ENCODE measurements around the gene IGHMBP2.
A peak's percentile ranks its signal among the peaks of the same experiment; 100 is the strongest.

The IGHMBP2 gene

GRCh38 chr11:68889948-68890446 lies 13.7 kb upstream of the IGHMBP2 start:
- TF ChIP-seq, protein P1, sequence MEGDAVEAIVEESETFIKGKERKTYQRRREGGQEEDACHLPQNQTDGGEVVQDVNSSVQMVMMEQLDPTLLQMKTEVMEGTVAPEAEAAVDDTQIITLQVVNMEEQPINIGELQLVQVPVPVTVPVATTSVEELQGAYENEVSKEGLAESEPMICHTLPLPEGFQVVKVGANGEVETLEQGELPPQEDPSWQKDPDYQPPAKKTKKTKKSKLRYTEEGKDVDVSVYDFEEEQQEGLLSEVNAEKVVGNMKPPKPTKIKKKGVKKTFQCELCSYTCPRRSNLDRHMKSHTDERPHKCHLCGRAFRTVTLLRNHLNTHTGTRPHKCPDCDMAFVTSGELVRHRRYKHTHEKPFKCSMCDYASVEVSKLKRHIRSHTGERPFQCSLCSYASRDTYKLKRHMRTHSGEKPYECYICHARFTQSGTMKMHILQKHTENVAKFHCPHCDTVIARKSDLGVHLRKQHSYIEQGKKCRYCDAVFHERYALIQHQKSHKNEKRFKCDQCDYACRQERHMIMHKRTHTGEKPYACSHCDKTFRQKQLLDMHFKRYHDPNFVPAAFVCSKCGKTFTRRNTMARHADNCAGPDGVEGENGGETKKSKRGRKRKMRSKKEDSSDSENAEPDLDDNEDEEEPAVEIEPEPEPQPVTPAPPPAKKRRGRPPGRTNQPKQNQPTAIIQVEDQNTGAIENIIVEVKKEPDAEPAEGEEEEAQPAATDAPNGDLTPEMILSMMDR (IDR thresholded peaks at IDR 0.05): peak; percentile 49
- no peaks in the 10 kb centered on the region for H3K36me3 ChIP-seq (ENCODE audit: control insufficient read depth, insufficient read depth, low read length)
- H3K79me2 ChIP-seq: no peaks in the 10 kb centered on the region
- peak overlapping the region; percentile 49 for H3K27ac ChIP-seq
- no peak overlapping the region for H2AFZ ChIP-seq
- no peaks in the 10 kb centered on the region for H3K4me1 ChIP-seq
- H3K4me2 ChIP-seq (ENCODE audit: low read length): no peak overlapping the region
- no peak overlapping the region for H3K4me3 ChIP-seq (ENCODE audit: low read depth, low read length)
- no peaks in the 10 kb centered on the region for H3K9me3 ChIP-seq (ENCODE audit: control insufficient read depth, low read length)
- no peak overlapping the region for H3K9ac ChIP-seq
- no peaks in the 10 kb centered on the region for H3K27me3 ChIP-seq (ENCODE audit: control insufficient read depth, insufficient read depth, low read length)

DNA sequence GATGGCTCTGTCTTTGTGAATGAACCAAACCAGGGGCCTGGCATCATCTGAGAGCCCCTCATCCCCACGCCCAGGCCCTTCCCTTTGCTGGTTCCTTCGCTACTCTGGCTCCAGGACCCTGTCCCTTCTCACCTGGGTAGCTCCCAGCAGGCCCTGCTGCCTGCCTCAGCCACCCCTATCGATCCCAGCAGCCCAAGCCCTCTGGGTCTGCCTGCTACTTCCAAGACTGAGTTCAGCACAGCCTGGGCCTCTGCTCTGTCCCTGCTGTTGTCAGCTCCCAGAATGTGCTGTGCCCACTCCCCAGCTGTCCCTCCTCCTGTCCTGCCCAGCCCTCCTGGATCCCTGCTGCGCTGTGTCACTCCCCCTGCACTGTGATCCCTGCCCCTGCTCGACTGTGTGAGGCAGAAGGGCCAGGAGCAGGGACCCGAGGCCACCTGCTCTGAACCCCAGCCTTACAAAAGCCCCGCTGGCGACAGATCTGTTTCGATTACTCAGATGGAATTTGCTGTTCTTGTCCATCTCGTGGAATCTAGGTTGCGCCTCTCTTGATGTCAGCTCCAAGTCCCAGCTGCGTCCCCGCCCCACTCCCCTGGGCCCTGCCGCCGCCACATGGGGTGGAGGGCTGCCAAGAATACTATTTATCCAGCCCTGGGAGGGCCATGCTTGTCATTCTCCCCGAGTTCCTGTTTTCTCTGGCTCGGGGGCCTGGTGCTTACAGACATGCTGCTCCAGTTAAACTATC lies 13.0 kb upstream of the IGHMBP2 start:
- peak overlapping the region; percentile 49 for H3K27ac ChIP-seq

DNA sequence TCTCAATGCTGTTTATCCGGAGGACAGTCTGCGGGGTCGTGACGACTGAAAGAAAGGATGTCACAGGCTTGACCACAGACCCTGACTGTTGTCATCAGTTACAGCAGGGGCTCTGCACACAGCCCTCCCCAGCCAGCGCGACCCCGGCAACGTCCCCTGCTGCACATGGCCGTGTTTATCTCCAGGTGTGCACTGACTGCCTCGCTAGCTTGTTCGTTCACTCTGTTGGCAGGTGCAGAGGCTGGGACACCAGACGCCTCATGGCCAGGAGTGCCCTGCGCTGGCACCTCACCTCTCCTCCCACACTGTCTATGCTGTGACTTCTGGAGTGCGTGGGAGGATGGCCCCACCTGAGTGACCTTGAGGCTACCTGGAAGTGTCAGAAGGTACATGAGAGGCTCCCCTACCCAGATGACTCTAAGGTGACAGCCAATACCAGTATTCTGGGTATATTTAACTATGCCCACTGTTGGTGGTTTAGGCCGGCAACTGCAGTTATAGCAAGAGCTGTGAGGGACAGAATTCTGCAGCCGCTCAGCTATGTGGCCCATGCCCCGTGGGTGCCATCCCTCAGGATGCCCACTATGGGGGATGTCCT lies 12.2 kb upstream of the IGHMBP2 start:
- H3K9ac ChIP-seq: no peak overlapping the region
- no peak overlapping the region for H3K27ac ChIP-seq
- TF ChIP-seq, protein P1 (IDR thresholded peaks at IDR 0.05): no peak
- no peak overlapping the region for H3K4me2 ChIP-seq (ENCODE audit: low read length)
- H3K4me1 ChIP-seq: no peaks in the 10 kb centered on the region
- H3K79me2 ChIP-seq: no peaks in the 10 kb centered on the region
- H2AFZ ChIP-seq: no peak overlapping the region
- H3K4me3 ChIP-seq (ENCODE audit: low read depth, low read length): no peak overlapping the region
- no peaks in the 10 kb centered on the region for H3K9me3 ChIP-seq (ENCODE audit: control insufficient read depth, low read length)
- no peaks in the 10 kb centered on the region for H3K36me3 ChIP-seq (ENCODE audit: control insufficient read depth, insufficient read depth, low read length)
- no peaks in the 10 kb centered on the region for H3K27me3 ChIP-seq (ENCODE audit: control insufficient read depth, insufficient read depth, low read length)

More for the DNA sequence above, 13.0 kb upstream of the IGHMBP2 start:
- H2AFZ ChIP-seq: no peak overlapping the region
- no peaks in the 10 kb centered on the region for H3K27me3 ChIP-seq (ENCODE audit: control insufficient read depth, insufficient read depth, low read length)
- H3K9me3 ChIP-seq (ENCODE audit: control insufficient read depth, low read length): no peaks in the 10 kb centered on the region
- H3K9ac ChIP-seq: no peak overlapping the region
- TF ChIP-seq, protein P1 (IDR thresholded peaks at IDR 0.05): no peak
- no peak overlapping the region for H3K4me2 ChIP-seq (ENCODE audit: low read length)
- H3K4me1 ChIP-seq: no peaks in the 10 kb centered on the region
- no peaks in the 10 kb centered on the region for H3K79me2 ChIP-seq
- H3K36me3 ChIP-seq (ENCODE audit: control insufficient read depth, insufficient read depth, low read length): no peaks in the 10 kb centered on the region
- no peak overlapping the region for H3K4me3 ChIP-seq (ENCODE audit: low read depth, low read length)

DNA sequence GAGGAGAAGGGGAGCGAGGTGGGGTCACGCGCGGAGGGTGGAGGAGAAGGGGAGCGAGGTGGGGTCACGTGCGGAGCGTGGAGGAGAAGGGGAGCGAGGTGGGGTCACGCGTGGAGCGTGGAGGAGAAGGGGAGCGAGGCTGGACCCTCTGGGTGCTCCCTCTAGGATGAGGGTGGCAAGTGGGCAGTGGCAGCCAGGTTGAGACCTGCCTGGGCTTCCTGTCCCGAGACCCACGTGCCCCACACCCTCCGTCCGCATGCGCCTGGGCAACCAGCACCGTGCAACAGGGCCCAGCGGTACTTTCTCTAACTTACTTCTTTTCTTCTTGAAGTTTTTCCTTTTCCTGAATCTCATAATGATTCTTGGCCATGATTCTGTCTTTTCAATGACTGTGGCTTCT lies 11.1 kb upstream of the IGHMBP2 start:
- H3K79me2 ChIP-seq: no peaks in the 10 kb centered on the region
- H3K27ac ChIP-seq: no peak overlapping the region
- no peaks in the 10 kb centered on the region for H3K9me3 ChIP-seq (ENCODE audit: control insufficient read depth, low read length)
- no peaks in the 10 kb centered on the region for H3K4me1 ChIP-seq
- H3K27me3 ChIP-seq (ENCODE audit: control insufficient read depth, insufficient read depth, low read length): no peaks in the 10 kb centered on the region
- H3K4me3 ChIP-seq (ENCODE audit: low read depth, low read length): no peak overlapping the region
- no peak overlapping the region for H2AFZ ChIP-seq
- no peaks in the 10 kb centered on the region for H3K36me3 ChIP-seq (ENCODE audit: control insufficient read depth, insufficient read depth, low read length)
- TF ChIP-seq, protein P1 (IDR thresholded peaks at IDR 0.05): no peak
- H3K9ac ChIP-seq: no peak overlapping the region
- no peak overlapping the region for H3K4me2 ChIP-seq (ENCODE audit: low read length)

Measured in parathyroid adenoma (tissue), 2 donors.